ENCODE results near the gene RPS6KB2.

Gene RPS6KB2

DNA sequence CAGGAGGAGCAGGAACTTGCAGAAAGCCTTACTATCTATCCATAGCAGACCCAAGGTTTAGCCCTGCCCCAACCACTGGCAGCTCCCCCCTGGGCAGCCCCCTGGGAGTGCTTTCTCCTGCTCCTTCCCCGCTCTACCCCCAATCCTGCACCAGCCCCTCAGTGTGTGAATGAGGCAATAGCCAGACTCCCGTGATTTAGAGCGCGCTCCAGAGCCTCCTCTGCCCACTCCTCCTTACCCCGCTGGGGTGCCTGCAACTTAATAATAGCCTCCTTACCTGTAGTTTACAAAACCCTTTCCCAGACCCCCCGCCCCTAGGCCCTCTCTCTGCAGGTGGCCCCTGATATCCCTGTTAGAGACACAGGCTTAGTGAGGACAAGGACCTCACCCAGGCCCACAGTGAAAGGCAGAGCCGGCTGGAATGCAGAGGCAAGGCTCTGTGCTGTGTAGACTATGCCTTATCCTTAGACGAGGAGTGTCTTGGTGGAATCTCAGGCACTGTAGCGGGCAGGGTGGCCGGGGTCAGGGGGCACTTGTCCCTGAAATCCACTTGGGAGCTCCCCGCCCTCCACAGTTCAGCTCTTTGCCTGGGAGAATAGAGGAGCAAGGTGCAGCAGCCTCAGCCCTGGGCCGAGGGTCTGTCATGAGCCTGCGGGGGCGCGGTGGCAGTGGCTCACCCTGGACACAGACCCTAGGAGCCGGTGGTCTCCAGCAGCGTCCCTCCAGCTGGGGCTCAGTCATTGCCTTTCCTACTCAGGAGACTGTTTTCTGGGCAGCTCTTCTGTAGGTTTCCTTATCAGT lies 17.1 kb upstream of the RPS6KB2 start:
- DNase-seq = no peak

DNA sequence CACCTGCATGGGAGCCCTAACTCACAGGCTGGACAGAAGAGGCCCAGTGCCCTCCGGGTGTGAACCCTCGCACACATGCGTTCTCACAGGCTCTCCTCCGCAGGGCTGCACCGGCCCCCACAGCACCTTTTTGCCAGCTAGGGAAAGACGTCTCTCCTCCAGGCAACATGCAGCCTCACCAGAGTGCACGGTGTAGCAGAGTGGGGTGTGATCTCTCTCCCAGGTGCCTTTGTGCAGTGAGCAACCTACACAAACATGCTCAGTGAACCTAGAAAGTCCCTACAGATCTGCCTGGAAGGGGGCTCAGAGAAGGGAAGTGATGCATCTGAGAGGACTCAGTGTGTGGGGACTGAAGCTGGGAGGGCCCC lies 16.5 kb upstream of the RPS6KB2 start:
- DNase-seq = no peak

DNA sequence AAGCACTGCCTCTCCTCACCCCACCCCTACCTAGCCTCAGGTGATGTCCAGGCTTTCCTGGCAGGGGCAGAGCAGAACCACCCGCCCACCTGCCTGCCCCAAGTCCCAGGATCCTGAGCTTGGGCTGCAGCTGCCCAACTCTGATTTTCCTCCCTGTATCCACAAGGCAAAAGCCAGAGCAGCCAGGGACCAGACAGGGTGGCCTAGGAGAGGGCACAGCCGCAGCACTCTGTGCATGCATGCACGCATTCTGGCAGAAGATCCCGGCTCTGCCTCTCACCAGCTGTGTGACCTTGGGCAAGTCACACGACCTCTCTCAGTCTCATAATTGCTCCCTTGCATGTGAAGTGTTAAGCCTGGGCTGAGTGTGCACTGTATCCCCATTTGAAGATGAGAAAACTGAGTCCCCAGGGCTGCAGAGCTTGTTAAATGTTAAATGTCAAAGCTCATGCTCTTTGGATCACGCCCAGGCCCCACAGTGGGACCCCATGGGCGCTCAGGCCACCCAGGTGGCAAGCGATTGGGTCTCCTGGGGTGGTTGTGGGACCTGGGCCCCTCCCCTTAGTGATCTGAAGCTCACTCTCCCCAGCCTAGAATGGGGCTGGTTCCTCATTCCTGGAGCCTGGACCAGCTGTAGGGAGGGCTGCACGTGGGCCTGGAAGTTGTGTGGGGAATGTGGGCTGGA lies 15.7 kb upstream of the RPS6KB2 start:
- DNase-seq = no peak

DNA sequence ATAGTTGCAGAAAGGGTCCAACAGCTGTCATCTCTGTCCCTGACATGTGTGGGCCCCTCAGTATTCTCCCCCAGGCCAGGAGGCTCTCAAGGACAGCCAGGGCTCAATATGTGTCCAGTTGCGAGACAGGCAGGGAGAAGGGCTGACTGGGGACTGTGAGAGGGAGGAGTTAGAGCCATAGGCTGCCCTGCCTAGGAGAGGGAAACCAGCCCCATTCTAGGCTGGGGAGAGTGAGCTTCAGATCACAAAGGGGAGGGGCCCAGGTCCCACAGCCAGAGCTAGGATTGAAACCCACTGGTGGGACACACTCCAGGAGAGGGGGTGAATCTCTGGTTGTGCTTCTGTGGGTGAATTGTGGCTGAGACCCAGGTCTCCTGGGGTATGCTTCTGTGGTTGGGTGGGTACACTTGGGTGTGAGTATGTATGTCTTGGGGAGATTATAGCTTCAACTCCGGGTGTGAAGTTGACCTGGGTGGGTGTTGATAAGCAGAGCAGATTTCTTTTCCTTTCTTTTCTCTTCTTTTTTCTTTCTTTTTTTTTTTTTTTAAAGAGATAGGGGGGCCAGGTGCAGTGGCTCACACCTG lies 14.9 kb upstream of the RPS6KB2 start:
- DNase-seq = no peak

DNA sequence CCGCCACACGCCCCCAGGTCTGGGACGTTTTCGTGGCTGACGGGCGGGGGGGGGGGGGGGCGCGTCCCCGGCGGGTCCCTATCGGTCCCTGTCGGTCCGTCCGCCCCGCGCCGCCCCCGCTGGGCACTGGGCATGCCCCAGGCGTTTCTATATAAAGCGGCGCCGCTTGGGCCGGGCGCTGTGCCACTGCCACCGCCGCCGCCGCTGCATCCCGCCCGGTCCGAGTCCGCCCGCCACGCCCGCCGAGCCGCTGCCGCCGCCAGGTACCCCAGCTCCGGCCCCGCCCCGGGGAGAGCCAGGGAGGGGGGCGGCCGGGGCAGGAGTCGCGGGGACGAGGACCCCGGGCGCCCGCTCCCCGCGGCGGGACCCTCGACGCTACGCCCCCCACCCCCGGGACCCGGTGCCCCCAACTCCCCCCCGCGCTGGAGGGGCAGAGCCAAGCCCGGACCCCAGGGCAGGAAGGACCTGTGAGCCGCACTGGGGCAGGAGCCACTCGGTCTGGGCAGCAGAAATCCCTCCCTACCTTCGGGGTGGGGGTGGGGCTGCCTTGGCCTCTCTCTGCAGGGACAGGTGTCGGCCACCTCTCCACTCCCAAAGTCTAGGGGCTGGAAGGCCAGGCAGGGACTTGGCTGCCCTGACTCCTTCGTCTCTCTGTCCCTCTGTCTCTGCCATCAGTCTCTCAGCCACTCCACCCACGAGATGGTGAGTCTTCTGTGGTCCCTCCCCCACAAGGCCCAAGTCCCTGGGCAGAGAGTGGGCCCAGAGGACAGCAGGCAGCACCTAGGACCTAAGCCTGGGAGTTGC lies 12.6 kb upstream of the RPS6KB2 start, which contains the start of gene CARNS1:
TSS of gene CARNS1 (plus strand) at position 178 of the 804 bp plus-strand sequence. CDS start at position 700, 522 bp downstream.
- peak; percentile 41 for DNase-seq

DNA sequence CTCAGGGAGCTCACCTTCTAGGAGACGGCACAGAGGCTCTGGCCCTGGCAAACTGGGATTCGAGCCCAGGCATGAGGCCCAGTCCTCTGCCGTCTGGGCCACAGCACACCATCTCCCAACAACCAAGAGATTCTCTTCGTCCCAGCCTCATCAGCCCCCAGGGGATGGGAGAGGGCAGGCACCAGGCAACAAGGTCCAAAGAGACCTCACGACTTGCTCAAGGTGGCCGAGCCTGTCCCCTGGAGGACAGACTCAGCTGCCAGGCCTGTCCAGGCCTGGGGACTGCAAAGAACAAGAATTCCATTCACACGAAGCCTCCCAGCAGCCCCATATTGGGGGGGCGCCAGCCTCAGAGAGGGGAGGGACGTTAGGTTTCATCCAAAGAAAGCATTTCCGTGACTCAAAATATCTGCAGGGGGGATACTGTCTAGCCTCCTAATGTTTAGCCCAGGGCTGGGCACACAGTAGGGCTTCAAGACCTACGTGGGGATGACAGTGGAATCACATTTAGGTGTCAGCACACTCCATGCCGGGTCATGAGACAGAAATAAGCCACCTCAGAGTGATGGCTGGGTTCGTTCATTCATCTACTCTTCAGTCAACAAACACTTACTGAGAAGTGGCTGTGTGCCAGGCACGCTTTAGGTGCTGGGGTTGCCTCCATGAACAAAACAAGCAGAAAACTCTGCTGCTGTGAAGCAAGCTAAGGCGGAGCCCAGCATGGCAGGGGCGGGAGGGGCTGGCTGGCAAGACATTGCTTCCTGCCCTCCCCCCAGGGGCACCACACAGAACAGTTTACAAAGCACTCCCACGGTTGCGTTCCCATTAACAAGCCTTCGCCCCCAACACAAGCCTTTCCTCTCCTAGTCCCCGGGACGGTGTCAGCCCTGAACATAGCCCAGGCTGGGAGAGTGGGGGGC lies 11.6 kb upstream of the RPS6KB2 start:
- peak; percentile 58 for DNase-seq

DNA sequence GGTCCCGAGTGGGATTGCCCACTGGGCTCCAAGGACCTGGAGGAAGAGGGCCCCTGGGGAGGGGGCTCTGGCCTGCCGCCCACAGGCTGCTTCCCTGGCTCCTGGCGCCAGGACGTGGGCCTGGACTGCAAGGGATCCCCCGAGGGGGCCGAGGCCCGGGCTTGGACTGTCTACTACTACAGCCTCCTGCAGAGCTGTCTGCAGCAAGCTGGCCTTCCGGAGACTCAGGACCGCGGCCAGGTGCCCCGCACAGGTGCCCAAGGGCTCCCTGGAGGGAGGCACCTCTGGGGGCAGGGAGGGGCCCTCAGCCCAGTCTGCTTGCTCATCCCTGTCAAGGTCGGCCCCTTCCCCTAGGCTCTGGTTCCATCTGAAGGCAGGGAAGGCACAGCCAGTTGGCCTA lies 10.9 kb upstream of the RPS6KB2 start:
- DNase-seq = no peak

DNA sequence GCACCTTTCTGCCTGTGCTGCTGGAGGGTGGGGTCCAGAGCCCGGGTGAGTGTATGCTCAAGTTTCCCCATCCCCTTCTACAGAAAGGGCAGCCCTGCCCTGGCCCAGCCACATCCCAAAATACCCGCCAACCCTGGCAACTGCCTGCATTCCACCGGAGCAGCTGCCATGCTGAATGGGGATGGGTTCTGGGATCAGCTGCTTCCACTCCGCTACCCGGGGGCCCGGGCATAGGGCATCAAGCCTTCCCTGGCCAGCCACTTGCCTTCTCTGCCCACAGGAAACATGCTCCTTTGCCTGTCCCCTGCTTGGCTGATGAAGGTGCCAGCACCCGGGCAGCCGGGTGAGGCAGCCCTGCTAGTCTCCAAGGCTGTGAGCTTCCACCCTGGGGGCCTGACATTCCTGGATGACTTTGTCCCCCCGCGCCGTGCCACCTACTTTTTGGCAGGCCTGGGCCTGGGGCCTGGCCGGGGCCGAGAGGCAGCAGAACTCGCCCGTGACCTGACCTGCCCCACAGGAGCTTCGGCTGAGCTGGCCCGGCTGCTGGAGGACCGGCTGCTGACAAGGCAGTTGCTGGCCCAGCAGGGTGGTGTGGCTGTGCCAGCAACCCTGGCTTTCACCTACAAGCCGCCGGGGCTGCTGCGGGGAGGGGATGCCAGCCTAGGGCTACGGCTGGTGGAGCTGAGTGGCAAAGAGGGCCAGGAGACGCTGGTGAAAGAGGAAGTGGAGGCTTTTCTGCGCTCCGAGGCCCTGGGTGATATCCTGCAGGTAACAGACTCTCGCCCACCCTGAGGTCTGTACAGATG lies 9.6 kb upstream of the RPS6KB2 start:
- DNase-seq = peak; percentile 41

DNA sequence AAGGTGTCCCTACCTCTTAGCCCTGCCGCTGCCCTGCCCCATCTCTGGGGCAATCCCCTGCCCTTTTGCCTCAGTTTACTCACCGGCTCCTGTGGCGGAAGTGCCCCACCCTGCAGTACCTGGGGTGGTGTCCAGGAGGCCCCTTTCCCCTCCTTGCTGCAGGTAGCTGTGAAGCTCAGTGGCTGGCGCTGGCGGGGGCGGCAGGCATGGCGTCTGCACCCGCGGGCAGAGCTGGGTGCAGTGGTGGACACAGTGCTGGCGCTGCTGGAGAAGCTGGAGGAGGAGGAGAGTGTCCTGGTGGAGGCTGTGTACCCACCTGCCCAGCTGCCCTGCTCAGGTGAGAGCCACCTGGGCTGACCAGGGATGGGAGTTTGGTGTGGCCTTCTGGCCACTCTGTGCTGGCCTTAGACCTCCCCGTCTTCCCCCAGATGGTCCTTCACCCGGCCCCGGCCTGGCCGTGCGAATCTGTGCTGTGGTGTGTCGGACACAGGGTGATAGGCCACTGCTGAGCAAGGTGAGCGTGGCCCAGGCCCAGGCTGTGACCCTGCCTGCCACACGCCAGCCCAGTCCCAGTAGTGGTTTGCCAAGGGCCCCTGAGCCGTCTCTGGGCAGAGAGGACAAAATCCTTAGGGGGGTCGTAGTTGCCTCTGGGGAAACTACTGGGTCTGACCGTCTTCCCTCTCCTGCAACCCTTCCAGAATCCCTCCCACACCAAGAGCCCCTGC lies 8.8 kb upstream of the RPS6KB2 start:
- no peak for DNase-seq

DNA sequence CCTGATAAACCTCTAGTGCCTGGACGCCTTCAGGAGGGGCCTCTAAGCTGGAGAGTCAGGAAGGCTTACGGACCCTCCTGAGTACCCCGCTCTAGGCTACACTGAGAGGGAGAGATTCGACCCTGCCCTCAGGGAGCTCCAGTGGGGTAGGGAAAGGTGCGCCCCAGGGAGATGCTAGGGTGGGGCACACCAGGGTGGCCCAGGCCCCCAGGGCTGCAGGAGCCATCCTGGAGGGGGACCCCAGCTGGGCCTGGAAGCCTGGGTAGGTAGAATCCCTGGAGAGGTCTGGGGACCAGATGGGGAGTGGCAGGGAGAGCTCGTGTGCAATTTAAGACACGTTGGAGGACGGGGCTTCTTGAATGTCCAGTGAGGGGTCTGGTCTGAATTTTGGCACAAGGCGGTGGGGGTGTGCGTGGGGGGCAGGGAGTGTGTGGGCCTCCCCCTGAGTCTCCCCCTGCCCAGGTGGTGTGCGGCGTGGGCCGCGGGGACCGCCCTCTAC lies 8.1 kb upstream of the RPS6KB2 start:
- no peak for DNase-seq

DNA sequence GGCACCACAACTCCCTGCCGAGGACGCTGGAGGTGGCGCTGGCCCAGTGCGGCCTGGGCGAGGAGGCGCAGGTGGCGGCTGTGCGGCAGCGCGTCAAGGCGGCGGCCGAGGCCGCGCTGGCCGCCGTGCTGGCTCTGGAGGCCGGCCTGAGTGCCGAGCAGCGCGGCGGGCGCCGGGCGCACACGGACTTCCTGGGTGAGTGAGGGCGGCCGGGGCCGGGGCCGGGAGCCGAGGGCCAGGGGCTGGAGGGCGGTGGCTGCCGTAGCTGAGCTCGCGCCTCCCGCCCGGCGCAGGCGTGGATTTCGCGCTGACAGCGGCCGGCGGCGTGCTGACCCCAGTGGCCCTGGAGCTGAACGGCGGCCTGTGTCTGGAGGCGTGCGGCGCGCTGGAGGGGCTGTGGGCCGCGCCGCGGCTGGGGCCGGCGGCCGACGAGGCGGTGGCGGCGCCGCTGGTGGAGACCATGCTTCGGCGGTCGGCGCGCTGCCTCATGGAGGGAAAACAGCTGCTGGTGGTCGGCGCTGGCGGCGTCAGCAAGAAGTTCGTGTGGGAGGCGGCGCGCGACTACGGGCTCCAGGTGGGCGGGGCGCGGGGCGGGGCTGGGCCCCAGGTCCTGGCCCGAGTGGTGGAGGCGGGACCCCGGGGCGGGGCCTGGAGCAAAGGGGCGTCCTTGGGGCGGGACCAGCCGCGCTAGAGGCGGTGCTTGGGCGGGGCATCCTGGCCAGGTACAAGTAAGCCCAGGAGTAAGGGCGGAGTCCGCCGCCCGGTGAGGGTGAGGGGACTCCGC lies 7.5 kb upstream of the RPS6KB2 start:
- DNase-seq = peak; percentile 99

DNA sequence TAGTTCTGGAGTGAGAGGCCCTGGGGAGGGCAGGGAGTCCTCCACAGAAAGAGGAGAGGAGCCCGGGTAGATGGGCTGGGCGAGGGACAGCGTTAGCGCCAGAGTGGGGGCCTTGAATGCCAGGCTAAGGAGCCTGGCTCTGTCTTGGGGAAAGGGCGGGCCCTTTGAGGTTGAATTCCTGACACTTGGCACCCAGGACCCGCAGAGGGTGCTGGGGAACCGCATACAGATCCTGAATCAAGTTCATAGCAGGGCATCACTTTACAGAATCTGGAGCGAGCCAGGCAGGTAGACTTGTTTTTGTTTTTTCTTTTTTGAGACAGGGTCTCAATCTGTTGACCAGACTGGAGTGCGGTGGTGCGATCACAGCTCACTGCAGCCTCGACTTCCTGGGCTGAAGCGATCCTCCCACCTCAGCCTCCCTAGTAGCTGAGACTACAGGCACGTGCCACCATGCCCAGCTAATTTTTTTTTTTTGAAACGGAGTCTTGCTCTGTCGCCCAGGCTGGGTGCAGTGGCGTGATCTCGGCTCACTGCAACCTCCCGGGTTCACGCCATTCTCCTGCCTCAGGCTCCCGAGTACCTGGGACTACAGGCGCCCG lies 6.8 kb upstream of the RPS6KB2 start:
- DNase-seq = no peak

DNA sequence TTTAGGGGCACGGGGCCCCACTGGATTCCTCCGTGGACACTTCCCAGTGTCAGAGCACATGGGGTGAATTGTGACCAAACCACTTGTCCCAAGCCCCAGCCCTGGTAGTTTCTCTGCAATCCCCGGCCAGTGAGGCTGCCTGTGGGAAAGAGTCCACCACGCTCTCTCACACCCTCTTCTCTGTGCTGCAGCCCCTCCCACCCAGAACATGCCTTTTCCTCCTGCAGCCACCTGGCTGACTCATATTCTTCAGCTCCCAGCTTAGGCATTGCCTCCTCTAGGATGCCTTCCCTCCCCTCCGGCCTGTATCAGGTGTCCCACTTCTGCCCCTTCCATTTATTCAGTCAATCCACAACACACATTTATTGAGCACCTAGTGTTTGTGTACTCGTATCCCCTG lies 5.4 kb upstream of the RPS6KB2 start:
- no peak for DNase-seq

DNA sequence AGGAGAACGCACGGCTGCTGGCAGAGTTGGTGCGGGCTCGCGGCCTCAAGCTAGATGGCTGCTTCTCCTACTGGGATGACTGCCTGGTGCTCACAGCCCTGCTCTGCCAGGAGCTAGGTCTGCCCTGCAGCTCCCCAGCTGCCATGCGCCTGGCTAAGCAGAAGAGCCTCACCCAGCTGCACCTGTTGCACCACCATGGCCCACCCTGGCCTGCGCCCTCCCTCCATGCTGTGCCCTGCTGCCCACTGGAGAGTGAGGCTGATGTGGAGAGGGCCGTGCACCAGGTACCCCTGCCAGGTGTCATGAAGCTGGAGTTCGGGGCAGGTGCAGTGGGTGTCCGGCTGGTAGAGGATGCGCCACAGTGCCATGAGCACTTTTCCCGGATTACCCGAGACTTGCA lies 4.8 kb upstream of the RPS6KB2 start:
- DNase-seq = no peak

DNA sequence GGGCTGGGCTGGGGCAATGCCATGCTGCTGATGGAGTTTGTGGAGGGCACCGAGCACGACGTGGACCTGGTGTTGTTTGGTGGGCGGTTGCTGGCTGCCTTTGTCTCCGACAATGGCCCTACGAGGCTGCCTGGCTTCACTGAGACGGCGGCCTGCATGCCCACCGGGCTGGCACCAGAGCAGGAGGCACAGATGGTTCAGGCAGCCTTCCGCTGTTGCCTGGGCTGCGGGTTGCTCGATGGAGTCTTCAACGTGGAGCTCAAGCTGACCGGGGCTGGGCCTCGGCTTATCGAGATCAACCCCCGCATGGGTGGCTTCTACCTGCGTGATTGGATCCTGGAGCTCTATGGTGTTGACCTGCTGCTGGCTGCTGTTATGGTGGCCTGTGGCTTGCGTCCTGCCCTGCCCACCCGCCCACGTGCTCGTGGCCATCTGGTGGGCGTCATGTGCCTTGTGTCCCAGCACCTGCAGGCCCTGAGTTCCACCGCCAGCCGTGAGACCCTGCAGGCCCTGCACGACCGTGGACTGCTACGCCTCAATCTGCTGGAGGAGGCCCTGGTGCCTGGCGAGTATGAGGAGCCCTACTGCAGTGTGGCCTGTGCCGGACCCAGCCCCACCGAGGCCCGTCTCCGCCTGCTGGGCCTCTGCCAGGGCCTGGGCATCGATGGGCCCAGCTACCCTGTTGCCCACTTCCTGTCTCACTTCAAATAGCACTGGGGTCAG lies 4.2 kb upstream of the RPS6KB2 start:
- no peak for DNase-seq

DNA sequence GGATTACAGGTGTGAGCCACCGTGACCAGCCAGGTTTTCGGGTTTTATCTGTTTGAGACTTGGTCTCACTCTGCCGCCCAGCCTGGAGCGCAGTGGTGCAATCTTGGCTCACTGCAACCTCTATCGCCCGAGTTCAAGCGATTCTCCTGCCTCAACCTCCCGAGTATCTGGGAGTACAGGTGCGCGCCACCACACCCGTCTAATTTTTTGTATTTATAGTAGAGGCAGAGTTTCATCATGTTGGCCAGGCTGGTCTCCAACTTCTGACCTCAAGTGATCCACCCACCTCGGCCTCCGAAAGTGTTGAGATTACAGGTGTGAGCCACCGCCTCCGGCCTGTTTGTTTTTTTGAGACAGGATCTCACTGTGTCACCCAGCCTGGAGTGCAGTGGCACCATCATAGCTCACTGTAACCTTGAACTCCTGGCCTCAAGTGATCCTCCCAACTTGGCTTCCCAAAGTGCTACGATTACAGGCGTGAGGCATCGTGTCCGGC lies 882 bp upstream of the RPS6KB2 start:
- peak; percentile 30 for DNase-seq

DNA sequence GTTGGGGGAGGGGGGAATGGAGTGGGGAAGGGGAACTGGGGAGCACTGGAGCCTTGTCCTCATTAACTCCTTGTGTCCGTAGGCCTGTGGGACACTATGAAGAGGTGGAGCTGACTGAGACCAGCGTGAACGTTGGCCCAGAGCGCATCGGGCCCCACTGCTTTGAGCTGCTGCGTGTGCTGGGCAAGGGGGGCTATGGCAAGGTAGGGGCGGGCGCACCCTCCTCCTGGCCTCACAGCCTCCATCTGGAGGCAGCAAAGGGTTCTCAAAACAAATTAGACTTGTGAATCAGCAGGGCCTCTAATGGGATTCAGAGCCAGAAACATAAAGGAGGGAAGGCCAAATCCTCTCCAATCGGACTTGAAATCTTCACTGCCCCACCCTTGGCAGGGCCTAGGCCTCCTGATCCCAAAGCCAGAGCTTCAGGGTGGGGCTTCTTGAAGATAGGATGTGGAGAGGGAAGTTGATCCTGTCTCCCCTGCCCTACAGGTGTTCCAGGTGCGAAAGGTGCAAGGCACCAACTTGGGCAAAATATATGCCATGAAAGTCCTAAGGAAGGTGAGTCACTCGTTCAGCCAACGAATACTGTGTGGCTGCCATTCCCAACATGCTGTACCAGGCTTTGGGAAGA lies 859 bp downstream of the RPS6KB2 start:
- no peak for DNase-seq

DNA sequence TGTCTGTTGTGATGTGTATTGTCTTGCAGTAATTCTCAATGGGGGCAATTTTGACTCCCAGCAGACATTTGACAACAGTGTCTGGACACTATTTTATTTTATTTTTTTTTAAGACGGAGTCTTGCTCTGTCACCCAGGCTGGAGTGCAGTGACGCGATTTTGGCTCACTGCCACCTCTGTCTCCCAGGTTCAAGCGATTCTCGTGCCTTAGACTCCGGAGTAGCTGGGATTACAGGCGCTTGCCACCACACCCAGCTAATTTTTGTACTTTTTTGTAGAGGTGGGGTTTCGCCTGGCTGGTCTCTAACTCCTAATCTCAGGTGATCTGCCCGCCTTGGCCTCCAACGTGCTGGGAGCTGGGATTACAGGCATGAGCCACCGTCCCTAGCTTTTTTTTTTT lies 1.4 kb downstream of the RPS6KB2 start:
- DNase-seq = no peak
